Small intestine (tissue), 7 donors: Measurements from ENCODE around the gene VARS1. TPM values are rescaled to one million over a fixed set of nuclear protein-coding genes. Genes with fewer than 3 reads are reported as not detected.
A peak's percentile ranks its signal among the peaks of the same experiment; 100 is the strongest.
"Not testable (repeated sequence)": the region's sequence is repeated elsewhere in the genome, so short reads cannot be mapped to it uniquely, and the experiment has no call there.

Experiments used
- DNase-seq, 2 donors: peaks; one replicate each; pipeline versions ENCODE4 v3.0.0 to v3.0.0-alpha.2; 2013
- FAIRE-seq: peaks from 2 replicates; lab custom pipeline; 2012; peaks lifted over from hg19 to GRCh38; lab: Jason Lieb, UNC
- H3K27ac ChIP-seq, 3 donors: one replicate each; pipeline ENCODE4 v1.5.1; 2013; ENCODE audit warnings: low read length in 2 of 3, mild to moderate bottlenecking in 2 of 3, control low read depth in 1 of 3, inconsistent platforms in 1 of 3, low read depth in 1 of 3, moderate library complexity in 1 of 3
- H3K27me3 ChIP-seq, 3 donors: one replicate each; pipeline ENCODE4 v1.6.1; 2013; ENCODE audit warnings: low read length in 3 of 3, inconsistent platforms in 1 of 3; ENCODE audit not compliant: control insufficient read depth in 3 of 3, insufficient read depth in 3 of 3
- H3K36me3 ChIP-seq, 3 donors: one replicate each; pipeline ENCODE4 v1.6.1; 2013; ENCODE audit warnings: low read length in 3 of 3, inconsistent platforms in 1 of 3, low read depth in 1 of 3, mild to moderate bottlenecking in 1 of 3, moderate library complexity in 1 of 3; ENCODE audit not compliant: control insufficient read depth in 3 of 3, insufficient read depth in 2 of 3
- H3K4me1 ChIP-seq, 3 donors: one replicate each; pipeline ENCODE4 v1.6.1; 2013; ENCODE audit warnings: low read length in 2 of 3, inconsistent platforms in 1 of 3, low read depth in 1 of 3, mild to moderate bottlenecking in 1 of 3, moderate library complexity in 1 of 3; ENCODE audit not compliant: control insufficient read depth in 3 of 3, insufficient read depth in 2 of 3
- H3K4me3 ChIP-seq, 3 donors: one replicate each; pipeline ENCODE4 v1.5.1; 2013; ENCODE audit warnings: low read length in 3 of 3, control low read depth in 1 of 3, inconsistent platforms in 1 of 3, low read depth in 1 of 3, mild to moderate bottlenecking in 1 of 3, moderate library complexity in 1 of 3
- H3K9me3 ChIP-seq, 2 donors: one replicate each; pipeline ENCODE4 v1.6.1; 2013; ENCODE audit warnings: low read depth in 1 of 2, low read length in 1 of 2; ENCODE audit not compliant: control insufficient read depth in 2 of 2, insufficient read depth in 1 of 2
- WGBS, 3 donors: extraction: QIAGEN DNeasy Blood & Tissue Kit; methylation state at CpG; one replicate each; pipeline ENCODE4 v1.1.7; 2013; 5-methylcytosine and 5-hydroxymethylcytosine counted together
- polyA plus RNA-seq, 4 donors: library from polyadenylated mRNA; stranded (reverse) in 3 of 4; unstranded in 1 of 4; fragments of 200-250 nt in 3 of 4; fragments of 120-200 nt in 1 of 4; gene quantifications; one replicate each; pipeline versions ENCODE4 v1.2.1 to v1.2.3, GENCODE V29; 2013
- donor health status: healthy with polysubstance abuse.
- donor health status: control.
- donor health status: control.
- donor health status: Bipolar disorder and iron deficiency.
- donor health status: healthy.

VARS1 gene
- polyA plus RNA-seq, 4 donors: 19.9 to 42.4 (median 24.2) TPM

- Histone ChIP-seq H3K27ac (peak within 1 kb of the TSS; percentile 91 to 96 (median 93)), H3K36me3 (peaks cover 0 to 24% (median 1%) of the 10 kb centered on the region in 3 donors), H3K27me3 (no peaks in the 10 kb centered on the region), H3K4me1 (peaks cover 0 to 12% (median 0%) of the 10 kb centered on the region in 3 donors), H3K9me3 (no peaks in the 10 kb centered on the region), H3K4me3 (peak within 1 kb of the TSS; percentile 71 to 84 (median 80))
- 0% methylated on average over 48 to 51 of the region's 51 CpGs for WGBS, 3 donors
- FAIRE-seq (no peak), DNase-seq (peak; percentile 99)
Observed at GRCh38 chr6:31806470-31807272, 11.1 kb upstream of the VARS1 start, which contains the start of gene LSM2. Gene LSM2, minus strand, starts transcription at chr6:31806966. Its CDS starts 209 bp downstream, at chr6:31806757.

- Histone ChIP-seq H3K27me3 (no peaks in the 10 kb centered on the region), H3K27ac (peak overlapping the region; percentile 91 to 96 (median 93)), H3K9me3 (no peaks in the 10 kb centered on the region), H3K4me1 (peaks cover 0 to 12% (median 0%) of the 10 kb centered on the region in 3 donors), H3K36me3 (peaks cover 0 to 28% (median 5%) of the 10 kb centered on the region in 3 donors), H3K4me3 (peak overlapping the region; percentile 71 to 84 (median 80))
- 13 to 16% (median 14%) methylated on average over 7 of the region's 7 CpGs for WGBS, 3 donors
- FAIRE-seq (no peak), DNase-seq (no peak)
Observed at GRCh38 chr6:31805939-31806469, 10.5 kb upstream of the VARS1 start.

GRCh38 chr6:31801031-31801927, 5.7 kb upstream of the VARS1 start:
- not testable (repeated sequence) for H3K4me3 ChIP-seq, DNase-seq, FAIRE-seq, H3K9me3 ChIP-seq, H3K4me1 ChIP-seq, H3K27me3 ChIP-seq, H3K27ac ChIP-seq
- peaks cover 0 to 41% (median 5%) of the 10 kb centered on the region in 3 donors for H3K36me3 ChIP-seq
- WGBS, 3 donors: 92 to 97% (median 97%) methylated on average over 8 of the region's 8 CpGs

- H3K9me3 ChIP-seq: no peaks in the 10 kb centered on the region
- no peak overlapping the region for H3K27ac ChIP-seq
- FAIRE-seq: no peak
- H3K36me3 ChIP-seq: peaks cover 0 to 41% (median 5%) of the 10 kb centered on the region in 3 donors
- peaks cover 0 to 5% (median 0%) of the 10 kb centered on the region in 3 donors for H3K4me1 ChIP-seq
- H3K27me3 ChIP-seq: no peaks in the 10 kb centered on the region
- no peak overlapping the region for H3K4me3 ChIP-seq
- no peak for DNase-seq
- WGBS, 3 donors: 87 to 97% (median 93%) methylated on average over 12 of the region's 12 CpGs
Observed at GRCh38 chr6:31799781-31800180, 4.2 kb upstream of the VARS1 start.

GRCh38 chr6:31797588-31797987, 2.0 kb upstream of the VARS1 start:
- Histone ChIP-seq H3K36me3 (peaks cover 0 to 35% (median 5%) of the 10 kb centered on the region in 3 donors), H3K27ac (peak overlapping the region in 1 of 3 donors; percentile 55), H3K27me3 (no peaks in the 10 kb centered on the region), H3K4me1 (peaks cover 0 to 5% (median 2%) of the 10 kb centered on the region in 3 donors), H3K4me3 (no peak overlapping the region), H3K9me3 (no peaks in the 10 kb centered on the region)
- DNase-seq (no peak), FAIRE-seq (no peak)
- 54 to 81% (median 75%) methylated on average over 5 of the region's 5 CpGs for WGBS, 3 donors

GRCh38 chr6:31796993-31797385, 1.4 kb upstream of the VARS1 start:
- Histone ChIP-seq H3K4me3 (no peak overlapping the region), H3K27ac (peak overlapping the region in 1 of 3 donors; percentile 41), H3K9me3 (no peaks in the 10 kb centered on the region), H3K27me3 (no peaks in the 10 kb centered on the region), H3K4me1 (peaks cover 0 to 5% (median 2%) of the 10 kb centered on the region in 3 donors), H3K36me3 (peaks cover 4 to 38% (median 5%) of the 10 kb centered on the region in 3 donors)
- DNase-seq (no peak), FAIRE-seq (no peak)
- WGBS, 3 donors: 94 to 96% (median 95%) methylated on average over 2 of the region's 2 CpGs

- Histone ChIP-seq H3K9me3 (no peaks in the 10 kb centered on the region), H3K27ac (peak overlapping the region; percentile 86 to 99 (median 93)), H3K27me3 (no peaks in the 10 kb centered on the region), H3K36me3 (peaks cover 0 to 47% (median 6%) of the 10 kb centered on the region in 3 donors), H3K4me3 (peak overlapping the region; percentile 79 to 98 (median 83)), H3K4me1 (peaks cover 0 to 5% (median 2%) of the 10 kb centered on the region in 3 donors)
- 0 to 1% (median 1%) methylated on average over 41 to 44 of the region's 44 CpGs for WGBS, 3 donors
- no peak for DNase-seq
- no peak for FAIRE-seq
Observed at GRCh38 chr6:31794866-31795615, 511 bp downstream of the VARS1 start.
